IMR-90 (cell line): Measurements from ENCODE around the gene MYH9. TPM values are rescaled to one million over a fixed set of nuclear protein-coding genes. Genes with fewer than 3 reads are reported as not detected.

ENCODE experiments used
- ATAC-seq: fragments of 200-7000 bp; cut with Tn5 transposase; 2 replicates; pipeline ENCODE4 v1.9.1; 2020; ENCODE audit warnings: low read depth, mild to moderate bottlenecking, moderate library complexity
- BruUV-seq: library from RNA; stranded (reverse); fragments of 400-500 nt; replicated peaks from 2 replicates; lab custom pipeline; 2021; lab: Mats Ljungman, UMichigan
- CTCF ChIA-PET: fragments of 300-600 bp; formaldehyde crosslinking; extraction: SDS; loops from one replicate; lab custom pipeline; 2021; ENCODE audit warnings: antibody characterized with exemption; lab: Yijun Ruan, JAX
- POLR2A ChIA-PET: fragments of 300-600 bp; sonication (Branson Sonifier 250); formaldehyde crosslinking; loops from one replicate; lab custom pipeline; 2022; ENCODE audit warnings: antibody characterized with exemption; ENCODE audit not compliant: unreplicated experiment; lab: Charles Lee
- DNase-seq: peaks from one replicate; pipeline ENCODE4 v3.0.0; 2013
- H2AFZ ChIP-seq: replicated peaks from 2 replicates; pipeline ENCODE3; 2013; ENCODE audit warnings: low read length, mild to moderate bottlenecking; ENCODE audit not compliant: poor library complexity
- H2AK5ac ChIP-seq: 2 replicates; pipeline ENCODE4 v1.6.1; 2013; ENCODE audit warnings: low read depth, low read length, inconsistent platforms
- H2AK9ac ChIP-seq: replicated peaks from 2 replicates; pipeline ENCODE3; 2013; ENCODE audit warnings: mild to moderate bottlenecking, low read depth, low read length, moderate library complexity; ENCODE audit not compliant: poor library complexity
- H2BK120ac ChIP-seq: 2 replicates; pipeline ENCODE4 v1.6.1; 2013; ENCODE audit warnings: low read depth, low read length, inconsistent platforms
- H2BK15ac ChIP-seq: 3 replicates; pipeline ENCODE4 v1.6.1; 2013; ENCODE audit warnings: low read depth, low read length, inconsistent platforms
- H2BK20ac ChIP-seq: 2 replicates; pipeline ENCODE4 v1.6.1; 2013; ENCODE audit warnings: low read depth, mild to moderate bottlenecking, inconsistent platforms, low read length, moderate library complexity
- H2BK5ac ChIP-seq: 2 replicates; pipeline ENCODE4 v1.6.1; 2013; ENCODE audit warnings: mild to moderate bottlenecking, low read depth, low read length, inconsistent platforms; ENCODE audit not compliant: poor library complexity, severe bottlenecking
- H3K14ac ChIP-seq: replicated peaks from 2 replicates; pipeline ENCODE4 v1.6.1; 2013; ENCODE audit warnings: low read depth, low read length, inconsistent platforms
- H3K18ac ChIP-seq: 2 replicates; pipeline ENCODE4 v1.6.1; 2013; ENCODE audit warnings: low read depth, low read length, control low read depth
- H3K23ac ChIP-seq: 2 replicates; pipeline ENCODE4 v1.6.1; 2013; ENCODE audit warnings: low read depth, low read length, inconsistent platforms
- H3K27ac ChIP-seq: 2 replicates; pipeline ENCODE4 v1.5.1; 2013; ENCODE audit warnings: mild to moderate bottlenecking, control low read depth, low read length; ENCODE audit not compliant: insufficient read depth
- H3K27me3 ChIP-seq: 2 replicates; pipeline ENCODE4 v1.6.1; 2013; ENCODE audit warnings: low read length; ENCODE audit not compliant: control insufficient read depth, insufficient read depth
- H3K36me3 ChIP-seq: 2 replicates; pipeline ENCODE4 v1.6.1; 2013; ENCODE audit warnings: low read length, mixed read lengths; ENCODE audit not compliant: control insufficient read depth, insufficient read depth
- H3K4ac ChIP-seq: 2 replicates; pipeline ENCODE4 v1.6.1; 2013; ENCODE audit warnings: low read depth, low read length, inconsistent platforms
- H3K4me1 ChIP-seq: 2 replicates; pipeline ENCODE4 v1.6.1; 2013; ENCODE audit warnings: low read length, mixed read lengths; ENCODE audit not compliant: control insufficient read depth, insufficient read depth
- H3K4me2 ChIP-seq: 2 replicates; pipeline ENCODE4 v1.6.1; 2013; ENCODE audit warnings: low read depth, mild to moderate bottlenecking, control low read depth, low read length, moderate library complexity
- H3K4me3 ChIP-seq: 2 replicates; pipeline ENCODE4 v1.5.1; 2013; ENCODE audit warnings: low read depth, mild to moderate bottlenecking, control low read depth, low read length, moderate library complexity; ENCODE audit not compliant: insufficient read depth
- H3K56ac ChIP-seq: 2 replicates; pipeline ENCODE4 v1.6.1; 2013; ENCODE audit warnings: low read length, inconsistent platforms; ENCODE audit not compliant: insufficient read depth; ENCODE audit errors: extremely low read depth
- H3K79me1 ChIP-seq, 2 experiments: 2 replicates each; pipeline ENCODE4 v1.6.1; 2013; ENCODE audit warnings: low read length in 2 of 2, inconsistent platforms in 1 of 2, low read depth in 1 of 2
- H3K9ac ChIP-seq: 2 replicates; pipeline ENCODE4 v1.6.1; 2013; ENCODE audit warnings: low read depth, low read length, control low read depth
- H3K9me1 ChIP-seq: 2 replicates; pipeline ENCODE4 v1.6.1; 2013; ENCODE audit warnings: low read length, inconsistent platforms; ENCODE audit not compliant: insufficient read depth
- H3K9me3 ChIP-seq: 2 replicates; pipeline ENCODE4 v1.6.1; 2013; ENCODE audit warnings: low read length; ENCODE audit not compliant: control insufficient read depth, insufficient read depth
- H4K20me1 ChIP-seq: 2 replicates; pipeline ENCODE4 v1.6.1; 2013; ENCODE audit warnings: low read length, inconsistent platforms; ENCODE audit not compliant: insufficient read depth
- H4K5ac ChIP-seq: 2 replicates; pipeline ENCODE4 v1.6.1; 2013; ENCODE audit warnings: mild to moderate bottlenecking, low read depth, low read length, control low read depth
- H4K8ac ChIP-seq, 2 experiments: 2 replicates each; pipeline ENCODE4 v1.6.1; 2013; ENCODE audit warnings: low read depth in 2 of 2, low read length in 2 of 2, control low read depth in 1 of 2, inconsistent platforms in 1 of 2
- H4K91ac ChIP-seq: 2 replicates; pipeline ENCODE4 v1.6.1; 2013; ENCODE audit warnings: low read depth, low read length, inconsistent platforms; ENCODE audit not compliant: insufficient read depth
- BHLHE40 ChIP-seq: fragments of 150-350 bp; IDR thresholded peaks from 2 replicates; pipeline ENCODE4 v1.6.1; 2016; ENCODE audit warnings: mild to moderate bottlenecking, low read depth, low read length
- CHD1 ChIP-seq: IDR thresholded peaks from 2 replicates; pipeline ENCODE4 v1.6.1; 2012; ENCODE audit warnings: low read depth, low read length, improper control_type of control experiment
- ELK1 ChIP-seq: fragments of 150-350 bp; IDR thresholded peaks from 2 replicates; pipeline ENCODE4 v1.6.1; 2016; ENCODE audit warnings: low read depth, mild to moderate bottlenecking, low read length, moderate library complexity, borderline replicate concordance
- FOS ChIP-seq: fragments of 150-350 bp; IDR thresholded peaks from 2 replicates; pipeline ENCODE4 v1.6.1; 2016; ENCODE audit warnings: low read depth, low read length
- POLR2A ChIP-seq: IDR thresholded peaks from 2 replicates; pipeline ENCODE4 v1.6.1; 2012; ENCODE audit warnings: mild to moderate bottlenecking, low read depth, low read length
- RAD21 ChIP-seq: IDR thresholded peaks from 2 replicates; pipeline ENCODE4 v1.6.1; 2012; ENCODE audit warnings: low read length, improper control_type of control experiment
- RCOR1 ChIP-seq: IDR thresholded peaks from 2 replicates; pipeline ENCODE4 v1.6.1; 2012; ENCODE audit warnings: mild to moderate bottlenecking, low read length, improper control_type of control experiment; ENCODE audit not compliant: insufficient replicate concordance
- RFX5 ChIP-seq: IDR thresholded peaks from 2 replicates; pipeline ENCODE4 v1.8.0; 2012; ENCODE audit warnings: low read depth, mild to moderate bottlenecking, low read length, moderate library complexity
- SMC3 ChIP-seq: fragments of 150-350 bp; IDR thresholded peaks from 2 replicates; pipeline ENCODE4 v1.6.1; 2016; ENCODE audit warnings: low read depth, mild to moderate bottlenecking, antibody characterized with exemption, low read length, moderate library complexity
- USF2 ChIP-seq: fragments of 150-350 bp; IDR thresholded peaks from 2 replicates; pipeline ENCODE4 v1.6.1; 2017; ENCODE audit warnings: mild to moderate bottlenecking, antibody characterized with exemption, low read length, low read depth
- WGBS, 2 experiments: methylation state at CpG; one replicate each; pipeline versions ENCODE4 v1.1.5 to v1.1.7; 2013; ENCODE audit warnings: missing lambda C conversion rate in 2 of 2; ENCODE audit not compliant: insufficient read length in 1 of 2; ENCODE audit errors: extremely low coverage in 2 of 2; 5-methylcytosine and 5-hydroxymethylcytosine counted together
- dilution Hi-C: fragments of 300-500 bp; cut with HindIII; formaldehyde crosslinking; loops from one replicate; pipeline ENCODE4 v1.14.3; 2018; ENCODE audit warnings: low sequenced_read_pairs; ENCODE audit not compliant: unreplicated experiment
- in situ Hi-C: fragments of 300-500 bp; cut with MboI; formaldehyde crosslinking; loops from 3 replicates; pipeline ENCODE4 v1.14.3; 2019; ENCODE audit warnings: low sequenced_read_pairs, inconsistent platforms, mixed read lengths
- intact Hi-C: fragments of 100-400 bp; cut with micrococcal nuclease; formaldehyde crosslinking; loops from 2 replicates; pipeline ENCODE4 v1.10.0; 2022
- polyA plus RNA-seq, 3 experiments: library from polyadenylated mRNA; depleted of rRNA; stranded (reverse); fragments of >200 nt; gene quantifications; 2 replicates each; pipeline ENCODE4 v1.2.3, GENCODE V29; 2012; ENCODE audit warnings: low replicate concordance in 1 of 3
- total RNA-seq: library from RNA; depleted of rRNA; stranded (reverse); fragments of >200 nt; gene quantifications from 2 replicates; pipeline ENCODE4 v1.2.3, GENCODE V29; 2012
- TF ChIP-seq, protein P1 (sequence below): conservative IDR thresholded peaks from 2 replicates; pipeline ENCODE4 v1.5.1; 2012; ENCODE audit warnings: mild to moderate bottlenecking, low read depth, low read length, improper control_type of control experiment

MYH9 gene
- total and polyA plus RNA-seq, 2 of the 4 experiments (the other 2 are of a cell fraction), result 475 to 554 TPM

- no peak for DNase-seq
- Histone ChIP-seq H2BK15ac (no peak overlapping the region), H3K4me2 (no peak overlapping the region), H2AK9ac (no peak overlapping the region), H2BK120ac (no peak overlapping the region), H3K4ac (no peak overlapping the region), H3K18ac (no peak overlapping the region), H4K5ac (no peak overlapping the region), H3K14ac (no peak overlapping the region), H2AK5ac (no peak overlapping the region), H3K4me1 (peaks cover 16% of the 10 kb centered on the region), H3K79me1 (peaks cover 4 to 48% of the 10 kb centered on the region in 2 experiments), H3K56ac (no peak overlapping the region), H4K8ac (no peak overlapping the region), H3K36me3 (peaks cover 28% of the 10 kb centered on the region), H2BK5ac (no peak overlapping the region), H3K9ac (no peak overlapping the region), H3K27ac (no peak overlapping the region), H3K23ac (peak overlapping the region; percentile 45; the same call in 1 of the 2 replicates), H2AFZ (no peak overlapping the region), H3K4me3 (no peak overlapping the region), H4K20me1 (peaks cover 9% of the 10 kb centered on the region; the same call in 1 of the 2 replicates), H2BK20ac (no peak overlapping the region), H4K91ac (no peak overlapping the region), H3K9me1 (peaks cover 17% of the 10 kb centered on the region), H3K9me3 (no peaks in the 10 kb centered on the region), H3K27me3 (no peaks in the 10 kb centered on the region)
- no TSS peak for BruUV-seq
- TF ChIP-seq RFX5 (no peak), RCOR1 (no peak), SMC3 (no peak), USF2 (no peak), ELK1 (no peak), CHD1 (no peak), RAD21 (no peak), BHLHE40 (no peak), POLR2A (no peak), FOS (no peak)
- TF ChIP-seq, protein P1, sequence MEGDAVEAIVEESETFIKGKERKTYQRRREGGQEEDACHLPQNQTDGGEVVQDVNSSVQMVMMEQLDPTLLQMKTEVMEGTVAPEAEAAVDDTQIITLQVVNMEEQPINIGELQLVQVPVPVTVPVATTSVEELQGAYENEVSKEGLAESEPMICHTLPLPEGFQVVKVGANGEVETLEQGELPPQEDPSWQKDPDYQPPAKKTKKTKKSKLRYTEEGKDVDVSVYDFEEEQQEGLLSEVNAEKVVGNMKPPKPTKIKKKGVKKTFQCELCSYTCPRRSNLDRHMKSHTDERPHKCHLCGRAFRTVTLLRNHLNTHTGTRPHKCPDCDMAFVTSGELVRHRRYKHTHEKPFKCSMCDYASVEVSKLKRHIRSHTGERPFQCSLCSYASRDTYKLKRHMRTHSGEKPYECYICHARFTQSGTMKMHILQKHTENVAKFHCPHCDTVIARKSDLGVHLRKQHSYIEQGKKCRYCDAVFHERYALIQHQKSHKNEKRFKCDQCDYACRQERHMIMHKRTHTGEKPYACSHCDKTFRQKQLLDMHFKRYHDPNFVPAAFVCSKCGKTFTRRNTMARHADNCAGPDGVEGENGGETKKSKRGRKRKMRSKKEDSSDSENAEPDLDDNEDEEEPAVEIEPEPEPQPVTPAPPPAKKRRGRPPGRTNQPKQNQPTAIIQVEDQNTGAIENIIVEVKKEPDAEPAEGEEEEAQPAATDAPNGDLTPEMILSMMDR, result no peak
- POLR2A ChIA-PET, result no interaction called here
- CTCF ChIA-PET, result no interaction called here
- WGBS, 2 experiments, result no CpG with 5 or more reads among the region's 2 CpGs
- in situ Hi-C loops (no loop called here), intact Hi-C loops (no loop called here), dilution Hi-C loops (no loop called here)
- ATAC-seq, result no peak
Measured at GRCh38 chr22:36234213-36234612, 153.6 kb downstream of the MYH9 start.
